HFFc6 (cell line): ENCODE measurements around the gene MAP3K4. TPM values are rescaled to one million over a fixed set of nuclear protein-coding genes. Genes with fewer than 3 reads are reported as not detected.
A peak's percentile ranks its signal among the peaks of the same experiment; 100 is the strongest.

Source experiments
- DNase-seq: peaks from one replicate; pipeline ENCODE4 v3.0.0-alpha.2; 2018
- H3K27ac Mint-ChIP-seq: 2 replicates; pipeline ENCODE4 v1.8.0; 2020; ENCODE audit warnings: mild to moderate bottlenecking, mixed read lengths
- H3K27me3 Mint-ChIP-seq: 2 replicates; pipeline ENCODE4 v1.8.0; 2021; ENCODE audit warnings: mild to moderate bottlenecking, moderate library complexity, mixed read lengths; ENCODE audit not compliant: insufficient read depth
- H3K36me3 Mint-ChIP-seq: 2 replicates; pipeline ENCODE4 v1.8.0; 2021; ENCODE audit warnings: low read depth, mixed read lengths
- H3K4me1 Mint-ChIP-seq: 2 replicates; pipeline ENCODE4 v1.8.0; 2020; ENCODE audit warnings: low read depth, mixed read lengths
- H3K4me3 Mint-ChIP-seq: 2 replicates; pipeline ENCODE4 v1.8.0; 2020; ENCODE audit warnings: mild to moderate bottlenecking, moderate library complexity, mixed read lengths
- H3K9me3 Mint-ChIP-seq: 2 replicates; pipeline ENCODE4 v1.8.0; 2020; ENCODE audit warnings: mild to moderate bottlenecking, mixed read lengths
- total RNA-seq, 6 experiments: library from RNA; stranded (reverse); fragmentation: NEBNext Ultra II Directional; extraction: Animal tissue kit (Norgen Biotek cat#: 25700); gene quantifications; 2 replicates in 1 of 6; 3 replicates in 5 of 6; pipeline ENCODE4 v1.2.3, GENCODE V29; 2021
- TF ChIP-seq, protein P1 (sequence below): fragments of 200-600 bp; sonication (generic); IDR thresholded peaks from 2 replicates; pipeline ENCODE4 v1.5.0; 2021; ENCODE audit warnings: antibody characterized with exemption, mild to moderate bottlenecking

MAP3K4 gene
- total RNA-seq, 6 experiments from 2014 or later = 16.8 to 26.2 (median 22.3) TPM

DNA sequence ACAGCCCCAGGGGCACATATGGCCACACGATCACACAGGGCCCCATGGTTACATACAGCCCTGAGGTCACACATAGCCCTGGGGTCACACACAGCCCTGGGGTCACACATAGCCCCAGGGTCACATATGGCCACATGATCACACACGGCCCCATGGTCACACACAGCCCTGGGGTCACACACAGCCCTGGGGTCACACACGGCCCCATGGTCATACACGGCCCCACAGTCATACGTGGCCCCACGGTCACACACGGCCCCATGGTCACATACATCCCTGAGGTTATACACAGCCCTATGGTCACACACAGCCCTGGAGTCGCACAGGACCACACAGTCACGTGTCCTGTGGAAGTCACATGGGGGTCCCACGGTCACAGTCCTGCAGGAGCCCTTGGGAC lies 162.2 kb downstream of the MAP3K4 start:
- Mint-ChIP-seq H3K4me3 (no peak overlapping the region), H3K27ac (no peak overlapping the region), H3K27me3 (peaks cover 3% of the 10 kb centered on the region; the same call in 1 of the 2 replicates), H3K4me1 (no peaks in the 10 kb centered on the region), H3K9me3 (no peaks in the 10 kb centered on the region), H3K36me3 (peaks cover 10% of the 10 kb centered on the region; the same call in 1 of the 2 replicates)
- DNase-seq = no peak
- TF ChIP-seq, protein P1, sequence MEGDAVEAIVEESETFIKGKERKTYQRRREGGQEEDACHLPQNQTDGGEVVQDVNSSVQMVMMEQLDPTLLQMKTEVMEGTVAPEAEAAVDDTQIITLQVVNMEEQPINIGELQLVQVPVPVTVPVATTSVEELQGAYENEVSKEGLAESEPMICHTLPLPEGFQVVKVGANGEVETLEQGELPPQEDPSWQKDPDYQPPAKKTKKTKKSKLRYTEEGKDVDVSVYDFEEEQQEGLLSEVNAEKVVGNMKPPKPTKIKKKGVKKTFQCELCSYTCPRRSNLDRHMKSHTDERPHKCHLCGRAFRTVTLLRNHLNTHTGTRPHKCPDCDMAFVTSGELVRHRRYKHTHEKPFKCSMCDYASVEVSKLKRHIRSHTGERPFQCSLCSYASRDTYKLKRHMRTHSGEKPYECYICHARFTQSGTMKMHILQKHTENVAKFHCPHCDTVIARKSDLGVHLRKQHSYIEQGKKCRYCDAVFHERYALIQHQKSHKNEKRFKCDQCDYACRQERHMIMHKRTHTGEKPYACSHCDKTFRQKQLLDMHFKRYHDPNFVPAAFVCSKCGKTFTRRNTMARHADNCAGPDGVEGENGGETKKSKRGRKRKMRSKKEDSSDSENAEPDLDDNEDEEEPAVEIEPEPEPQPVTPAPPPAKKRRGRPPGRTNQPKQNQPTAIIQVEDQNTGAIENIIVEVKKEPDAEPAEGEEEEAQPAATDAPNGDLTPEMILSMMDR = no peak

- H3K27me3 Mint-ChIP-seq = peaks cover 3% of the 10 kb centered on the region; the same call in 1 of the 2 replicates
- no peaks in the 10 kb centered on the region for H3K9me3 Mint-ChIP-seq
- H3K4me1 Mint-ChIP-seq = peaks cover under 1% of the 10 kb centered on the region
- DNase-seq = no peak
- no peak overlapping the region for H3K27ac Mint-ChIP-seq
- no peak overlapping the region for H3K4me3 Mint-ChIP-seq
- peaks cover 10% of the 10 kb centered on the region; the same call in 1 of the 2 replicates for H3K36me3 Mint-ChIP-seq
- TF ChIP-seq, protein P1 = no peak
These were observed 163.3 kb downstream of the MAP3K4 start for GRCh38 chr6:161154796-161155335.

GRCh38 chr6:161161121-161161520 lies 169.6 kb downstream of the MAP3K4 start:
- Mint-ChIP-seq H3K4me1 (peaks cover 19% of the 10 kb centered on the region), H3K9me3 (no peaks in the 10 kb centered on the region), H3K27ac (no peak overlapping the region), H3K4me3 (no peak overlapping the region), H3K27me3 (no peaks in the 10 kb centered on the region; the same call in 1 of the 2 replicates), H3K36me3 (peaks cover 7% of the 10 kb centered on the region; the same call in 1 of the 2 replicates)
- TF ChIP-seq, protein P1 = no peak
- no peak for DNase-seq

GRCh38 chr6:161161889-161162624 lies 170.5 kb downstream of the MAP3K4 start:
- Mint-ChIP-seq H3K27me3 (no peaks in the 10 kb centered on the region; the same call in 1 of the 2 replicates), H3K4me3 (no peak overlapping the region), H3K9me3 (no peaks in the 10 kb centered on the region), H3K27ac (no peak overlapping the region), H3K36me3 (peaks cover 1% of the 10 kb centered on the region; the same call in 1 of the 2 replicates), H3K4me1 (peaks cover 19% of the 10 kb centered on the region)
- peak; percentile 51 for DNase-seq
- TF ChIP-seq, protein P1 = no peak

DNA sequence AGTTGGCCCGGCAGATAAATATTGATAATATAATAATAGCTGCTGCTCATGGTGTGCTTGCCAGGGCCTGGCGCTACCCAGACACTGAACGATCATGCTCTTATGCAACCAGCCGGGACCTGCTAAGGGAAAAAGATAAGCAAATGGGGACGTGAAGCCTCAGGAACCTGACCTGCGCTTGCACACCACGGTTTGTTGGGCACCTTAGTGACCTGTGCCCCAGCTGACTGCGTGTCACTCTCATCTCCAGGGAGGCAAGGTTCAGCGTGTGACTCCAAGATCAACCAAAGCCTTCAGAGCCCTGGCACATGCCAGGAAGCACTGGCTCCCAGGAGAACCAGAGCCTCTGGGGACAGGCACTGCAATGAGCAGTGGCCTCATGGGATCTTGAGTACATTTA lies 171.2 kb downstream of the MAP3K4 start:
- peaks cover 19% of the 10 kb centered on the region for H3K4me1 Mint-ChIP-seq
- H3K36me3 Mint-ChIP-seq = no peaks in the 10 kb centered on the region; the same call in 1 of the 2 replicates
- no peak overlapping the region for H3K4me3 Mint-ChIP-seq
- no peak overlapping the region for H3K27ac Mint-ChIP-seq
- no peak for DNase-seq
- H3K9me3 Mint-ChIP-seq = no peaks in the 10 kb centered on the region
- TF ChIP-seq, protein P1 = no peak
- no peaks in the 10 kb centered on the region; the same call in 1 of the 2 replicates for H3K27me3 Mint-ChIP-seq
